GM12801 (cell line): ENCODE data around the gene IL20.

Source experiments
- TF ChIP-seq, protein P1 (sequence below): IDR thresholded peaks from one replicate; pipeline ENCODE4 v1.5.1; 2011; ENCODE audit warnings: control low read depth; ENCODE audit not compliant: insufficient read length; ENCODE audit errors: extremely low read depth

The IL20 gene

GRCh38 chr1:206909883-206910318 lies 44.5 kb downstream of the IL20 start:
- TF ChIP-seq, protein P1, sequence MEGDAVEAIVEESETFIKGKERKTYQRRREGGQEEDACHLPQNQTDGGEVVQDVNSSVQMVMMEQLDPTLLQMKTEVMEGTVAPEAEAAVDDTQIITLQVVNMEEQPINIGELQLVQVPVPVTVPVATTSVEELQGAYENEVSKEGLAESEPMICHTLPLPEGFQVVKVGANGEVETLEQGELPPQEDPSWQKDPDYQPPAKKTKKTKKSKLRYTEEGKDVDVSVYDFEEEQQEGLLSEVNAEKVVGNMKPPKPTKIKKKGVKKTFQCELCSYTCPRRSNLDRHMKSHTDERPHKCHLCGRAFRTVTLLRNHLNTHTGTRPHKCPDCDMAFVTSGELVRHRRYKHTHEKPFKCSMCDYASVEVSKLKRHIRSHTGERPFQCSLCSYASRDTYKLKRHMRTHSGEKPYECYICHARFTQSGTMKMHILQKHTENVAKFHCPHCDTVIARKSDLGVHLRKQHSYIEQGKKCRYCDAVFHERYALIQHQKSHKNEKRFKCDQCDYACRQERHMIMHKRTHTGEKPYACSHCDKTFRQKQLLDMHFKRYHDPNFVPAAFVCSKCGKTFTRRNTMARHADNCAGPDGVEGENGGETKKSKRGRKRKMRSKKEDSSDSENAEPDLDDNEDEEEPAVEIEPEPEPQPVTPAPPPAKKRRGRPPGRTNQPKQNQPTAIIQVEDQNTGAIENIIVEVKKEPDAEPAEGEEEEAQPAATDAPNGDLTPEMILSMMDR, result no peak

DNA sequence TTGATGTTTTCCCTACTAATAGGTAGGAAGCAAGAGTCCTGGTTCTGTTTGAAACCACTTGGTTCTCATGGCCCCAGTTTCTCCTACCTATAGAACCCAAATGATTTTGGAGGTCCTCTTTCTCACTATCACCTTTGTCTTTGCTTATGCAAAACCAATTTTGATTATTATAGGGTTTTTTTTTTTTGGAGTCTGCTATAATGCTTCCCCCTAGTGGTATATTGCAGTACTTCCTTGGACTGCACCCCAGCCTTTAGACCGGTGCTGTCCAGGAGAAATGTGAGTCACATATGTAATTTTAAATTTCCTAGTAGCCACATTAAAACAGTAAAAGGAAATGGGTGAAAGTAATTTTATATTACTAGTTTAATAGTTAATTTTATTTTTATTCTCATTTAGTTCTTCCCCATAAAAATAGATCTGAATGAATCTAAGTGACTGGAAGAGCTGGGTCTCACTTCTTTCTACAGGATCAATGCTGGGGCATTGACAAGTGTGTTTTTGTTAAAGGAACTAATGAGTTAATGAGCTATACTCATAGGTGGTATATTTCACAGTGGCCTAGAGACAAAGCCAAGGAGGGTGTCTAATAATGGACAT lies 45.7 kb downstream of the IL20 start:
- TF ChIP-seq, protein P1, result no peak

GRCh38 chr1:206912445-206913095 lies 47.1 kb downstream of the IL20 start:
- TF ChIP-seq, protein P1, result peak; percentile 92

GRCh38 chr1:206913766-206914537 lies 48.5 kb downstream of the IL20 start:
- TF ChIP-seq, protein P1, result no peak

DNA sequence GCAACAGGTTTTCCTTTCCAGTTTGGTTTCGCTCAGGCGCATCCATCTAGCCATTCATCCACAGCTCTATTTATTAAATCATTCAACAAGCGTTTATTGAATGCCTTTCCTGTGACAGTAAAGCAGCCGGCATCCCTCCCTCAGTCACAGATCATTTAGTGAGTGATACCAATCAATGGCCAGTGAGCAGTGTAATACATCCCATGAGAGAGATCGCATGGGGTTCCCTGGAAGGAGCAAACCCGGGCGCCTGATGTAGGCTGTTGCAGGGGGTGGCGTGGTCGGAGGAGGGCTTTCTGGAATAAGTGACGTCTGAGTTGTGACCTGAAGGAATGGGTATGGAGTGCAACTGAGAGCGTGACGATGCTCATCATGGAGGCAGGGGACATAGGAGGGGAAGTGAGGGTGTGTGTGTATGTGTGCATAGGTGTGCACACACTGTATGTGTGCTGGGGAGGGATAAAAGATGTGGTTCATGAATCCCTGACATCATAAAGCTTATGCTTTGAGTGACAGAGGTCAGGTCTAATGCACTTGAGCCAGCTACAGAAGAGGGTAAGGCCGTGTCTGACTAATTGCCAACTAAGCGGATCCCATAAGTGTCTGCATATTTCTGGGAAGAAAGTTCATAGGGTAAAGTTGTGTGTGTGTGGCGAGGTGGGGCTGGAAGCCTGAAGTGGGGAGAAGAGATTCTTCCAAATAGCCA lies 49.8 kb downstream of the IL20 start:
- TF ChIP-seq, protein P1, result no peak

GRCh38 chr1:206916000-206916709 lies 50.7 kb downstream of the IL20 start:
- TF ChIP-seq, protein P1, result no peak
